WERI-Rb-1 (cell line): ENCODE data around the gene MTCH1.

ENCODE experiments used
- DNase-seq: peaks from one replicate; pipeline ENCODE4 v3.0.0-alpha.2; 2020
- H3K27ac ChIP-seq: fragments of 250-450 bp; sonication (Bioruptor Pico); 2 replicates; pipeline ENCODE4 v1.5.1; 2020; ENCODE audit warnings: mild to moderate bottlenecking, moderate library complexity
- H3K27me3 ChIP-seq: fragments of 250-450 bp; sonication (Bioruptor Pico); 2 replicates; pipeline ENCODE4 v1.5.1; 2021; ENCODE audit warnings: mild to moderate bottlenecking, low read depth, moderate library complexity; ENCODE audit not compliant: insufficient read depth, severe bottlenecking
- H3K36me3 ChIP-seq: fragments of 250-450 bp; sonication (Bioruptor Pico); 2 replicates; pipeline ENCODE4 v1.5.1; 2020; ENCODE audit warnings: mild to moderate bottlenecking, moderate library complexity
- H3K4me3 ChIP-seq: 2 replicates; pipeline ENCODE4 v1.5.1; 2011; ENCODE audit warnings: low read depth, mild to moderate bottlenecking, control low read depth, low read length
- H3K9me3 ChIP-seq: fragments of 250-450 bp; sonication (Bioruptor Pico); 2 replicates; pipeline ENCODE4 v1.5.1; 2021; ENCODE audit warnings: mild to moderate bottlenecking, moderate library complexity; ENCODE audit not compliant: severe bottlenecking
- TF ChIP-seq, protein P1 (sequence below): IDR thresholded peaks from 2 replicates; pipeline ENCODE4 v1.5.1; 2011; ENCODE audit warnings: low read depth, mild to moderate bottlenecking, control low read depth, inconsistent platforms, low read length

Gene MTCH1

DNA sequence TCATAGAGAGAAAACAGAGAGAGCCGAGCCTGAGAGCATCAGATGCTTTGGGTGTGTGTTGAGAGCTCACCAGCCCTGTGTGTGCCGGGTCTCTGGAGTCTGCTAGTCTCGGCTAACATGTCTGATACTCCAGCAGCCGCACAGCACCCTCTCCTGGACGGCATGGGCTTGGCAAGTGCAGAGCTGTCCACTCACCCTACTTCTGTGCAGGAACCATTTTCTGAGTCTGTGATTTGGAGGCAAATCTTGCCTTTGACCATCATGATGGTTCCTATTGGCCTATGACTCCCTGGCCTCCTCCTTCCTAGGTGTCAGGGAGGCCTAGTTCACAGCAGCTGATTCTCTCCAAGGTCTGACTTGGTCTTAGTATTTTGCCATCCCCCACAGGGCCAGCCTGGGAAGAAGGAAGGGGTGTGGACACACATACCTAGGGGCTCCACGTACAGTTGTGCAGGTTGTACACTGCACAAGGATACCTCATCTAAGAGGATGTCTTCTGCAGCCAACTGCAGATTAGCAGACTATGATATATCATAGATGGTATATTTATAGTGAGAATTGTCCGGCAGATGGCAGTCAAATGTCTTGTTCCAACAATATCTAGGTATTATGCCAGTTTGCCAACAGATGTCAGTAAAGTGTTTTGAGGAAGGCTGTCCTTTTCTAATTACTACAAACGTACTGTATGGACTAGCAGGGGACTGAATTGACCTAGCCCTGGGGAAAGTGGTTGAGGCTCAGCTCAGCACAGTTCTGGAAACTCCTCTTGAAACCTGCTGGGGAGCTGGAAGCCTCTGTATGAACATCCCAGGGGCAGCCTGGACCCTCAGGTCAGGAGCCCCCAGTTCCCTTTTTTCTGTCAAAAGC lies 32.4 kb upstream of the MTCH1 start:
- no peak overlapping the region for H3K4me3 ChIP-seq
- H3K27ac ChIP-seq: peak overlapping the region; percentile 11; the same call in 1 of the 2 replicates
- TF ChIP-seq, protein P1, sequence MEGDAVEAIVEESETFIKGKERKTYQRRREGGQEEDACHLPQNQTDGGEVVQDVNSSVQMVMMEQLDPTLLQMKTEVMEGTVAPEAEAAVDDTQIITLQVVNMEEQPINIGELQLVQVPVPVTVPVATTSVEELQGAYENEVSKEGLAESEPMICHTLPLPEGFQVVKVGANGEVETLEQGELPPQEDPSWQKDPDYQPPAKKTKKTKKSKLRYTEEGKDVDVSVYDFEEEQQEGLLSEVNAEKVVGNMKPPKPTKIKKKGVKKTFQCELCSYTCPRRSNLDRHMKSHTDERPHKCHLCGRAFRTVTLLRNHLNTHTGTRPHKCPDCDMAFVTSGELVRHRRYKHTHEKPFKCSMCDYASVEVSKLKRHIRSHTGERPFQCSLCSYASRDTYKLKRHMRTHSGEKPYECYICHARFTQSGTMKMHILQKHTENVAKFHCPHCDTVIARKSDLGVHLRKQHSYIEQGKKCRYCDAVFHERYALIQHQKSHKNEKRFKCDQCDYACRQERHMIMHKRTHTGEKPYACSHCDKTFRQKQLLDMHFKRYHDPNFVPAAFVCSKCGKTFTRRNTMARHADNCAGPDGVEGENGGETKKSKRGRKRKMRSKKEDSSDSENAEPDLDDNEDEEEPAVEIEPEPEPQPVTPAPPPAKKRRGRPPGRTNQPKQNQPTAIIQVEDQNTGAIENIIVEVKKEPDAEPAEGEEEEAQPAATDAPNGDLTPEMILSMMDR: peak; percentile 100

DNA sequence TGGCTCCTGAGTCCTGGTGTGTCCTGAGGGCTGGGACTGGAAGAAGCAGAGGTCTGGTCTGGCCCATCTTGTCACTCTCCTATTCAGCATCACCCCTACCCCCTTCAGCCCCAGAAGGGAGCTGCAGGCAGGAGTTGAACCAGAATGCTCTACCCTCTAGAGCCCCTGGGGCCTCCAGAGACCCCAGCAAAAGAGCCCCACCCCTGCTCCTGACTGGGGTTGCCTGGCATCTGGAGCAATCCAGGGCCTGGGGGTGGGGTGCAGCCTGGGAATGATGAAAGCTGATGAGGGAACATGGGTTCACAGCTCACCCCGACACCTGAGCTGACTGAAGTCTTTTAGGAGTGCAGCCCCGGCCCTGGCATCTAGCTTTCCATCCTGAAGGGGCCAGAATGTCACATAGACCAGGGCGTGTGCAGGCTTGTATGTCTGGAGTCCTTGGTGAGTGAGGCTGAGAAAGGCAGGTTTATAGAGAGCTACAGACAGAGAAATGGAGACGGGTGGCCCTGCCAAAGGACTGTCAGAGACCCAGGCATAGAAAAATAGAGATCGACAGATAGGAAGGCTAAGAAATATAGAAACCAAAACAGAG lies 31.7 kb upstream of the MTCH1 start:
- TF ChIP-seq, protein P1: peak; percentile 26; the same call in 1 of the 2 replicates
- Histone ChIP-seq H3K27me3 (no peaks in the 10 kb centered on the region), H3K4me3 (no peak overlapping the region), H3K27ac (no peak overlapping the region), H3K36me3 (no peaks in the 10 kb centered on the region), H3K9me3 (no peaks in the 10 kb centered on the region)
- no peak for DNase-seq

More for the DNA sequence above, 32.4 kb upstream of the MTCH1 start:
- Histone ChIP-seq H3K27me3 (no peaks in the 10 kb centered on the region), H3K36me3 (no peaks in the 10 kb centered on the region), H3K9me3 (no peaks in the 10 kb centered on the region)
- DNase-seq: peak; percentile 98

DNA sequence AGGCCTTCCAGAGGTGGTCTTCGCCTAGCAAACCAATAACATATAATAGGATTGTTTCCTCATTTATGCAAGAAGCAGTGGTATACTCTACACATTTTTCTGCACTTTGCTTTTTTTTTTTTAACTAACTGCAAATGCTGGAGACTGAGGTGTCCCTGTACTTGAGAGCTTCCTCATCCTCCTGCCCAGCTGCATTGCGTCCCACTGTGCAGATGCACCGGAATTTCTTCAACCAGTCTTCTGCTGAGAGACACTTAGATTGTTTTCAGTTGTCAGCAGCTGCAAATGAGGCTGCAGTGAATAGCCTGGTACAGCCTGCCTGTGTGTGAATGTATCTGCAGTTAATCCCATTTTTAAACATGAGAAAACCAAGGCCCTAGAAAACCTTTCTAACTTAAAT lies 31.0 kb upstream of the MTCH1 start:
- H3K9me3 ChIP-seq: no peaks in the 10 kb centered on the region
- TF ChIP-seq, protein P1: no peak
- H3K27ac ChIP-seq: no peak overlapping the region
- no peaks in the 10 kb centered on the region for H3K27me3 ChIP-seq
- H3K4me3 ChIP-seq: no peak overlapping the region
- H3K36me3 ChIP-seq: no peaks in the 10 kb centered on the region
- no peak for DNase-seq

DNA sequence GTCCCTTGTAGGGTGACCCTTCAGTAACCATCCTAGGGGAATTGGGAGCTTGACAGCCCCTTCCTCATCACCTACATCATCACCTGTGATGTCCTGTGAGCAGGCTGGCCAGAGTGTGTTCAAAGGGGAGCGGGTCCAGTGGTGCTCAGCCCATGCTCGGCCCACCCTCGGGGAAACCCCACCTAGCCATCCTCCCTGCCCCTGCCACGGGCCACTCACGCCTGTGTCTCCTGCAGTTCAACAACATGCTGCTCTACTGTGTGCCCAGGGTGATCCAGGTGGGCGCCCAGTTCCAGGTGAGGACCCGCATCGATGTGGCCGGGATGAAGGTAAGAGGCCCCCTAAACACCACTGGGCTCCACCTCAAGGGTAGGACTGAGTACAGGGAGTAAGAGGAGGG lies 29.5 kb upstream of the MTCH1 start:
- no peaks in the 10 kb centered on the region for H3K36me3 ChIP-seq
- no peak for DNase-seq
- H3K4me3 ChIP-seq: no peak overlapping the region
- H3K9me3 ChIP-seq: no peaks in the 10 kb centered on the region
- TF ChIP-seq, protein P1: no peak
- H3K27me3 ChIP-seq: no peaks in the 10 kb centered on the region
- no peak overlapping the region for H3K27ac ChIP-seq

DNA sequence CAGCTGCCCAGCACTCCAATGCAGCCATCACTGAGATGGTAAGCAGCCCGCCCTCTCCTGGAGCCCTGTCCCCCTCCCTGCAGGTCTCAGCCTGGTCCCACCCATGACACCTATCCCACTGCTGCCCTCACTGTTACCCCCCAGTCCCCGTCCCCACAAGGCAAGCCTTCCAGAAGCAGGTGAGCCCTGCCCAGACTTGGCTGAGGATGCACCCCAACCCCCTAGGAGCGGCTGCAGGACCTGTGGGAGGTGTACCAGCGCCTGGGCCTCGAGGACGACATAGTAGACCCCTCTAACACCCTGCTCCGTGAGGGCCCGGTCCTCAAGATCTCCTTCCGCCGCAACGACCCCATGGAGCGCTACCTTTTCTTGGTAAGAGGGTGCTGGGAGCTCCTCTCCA lies 28.7 kb upstream of the MTCH1 start:
- TF ChIP-seq, protein P1: no peak
- Histone ChIP-seq H3K27me3 (no peaks in the 10 kb centered on the region), H3K36me3 (no peaks in the 10 kb centered on the region), H3K9me3 (no peaks in the 10 kb centered on the region), H3K4me3 (no peak overlapping the region), H3K27ac (no peak overlapping the region)
- no peak for DNase-seq
